Placental pericyte (primary cell): ENCODE results near the gene SCN5A. TPM values are rescaled to one million over a fixed set of nuclear protein-coding genes. Genes with fewer than 3 reads are reported as not detected.

Experiments used
- small RNA-seq: library from RNA; depleted of rRNA; stranded (forward); fragments of <200 nt; gene quantifications from one replicate; pipeline ENCODE3, GENCODE V24; 2012; ENCODE audit warnings: low replicate concordance
- total RNA-seq: library from RNA; depleted of rRNA; stranded (reverse); fragments of >200 nt; gene quantifications from 2 replicates; pipeline ENCODE4 v1.2.3, GENCODE V29; 2012

SCN5A gene
- total RNA-seq = 0.22 and 1.1 TPM in 2 replicates

DNA sequence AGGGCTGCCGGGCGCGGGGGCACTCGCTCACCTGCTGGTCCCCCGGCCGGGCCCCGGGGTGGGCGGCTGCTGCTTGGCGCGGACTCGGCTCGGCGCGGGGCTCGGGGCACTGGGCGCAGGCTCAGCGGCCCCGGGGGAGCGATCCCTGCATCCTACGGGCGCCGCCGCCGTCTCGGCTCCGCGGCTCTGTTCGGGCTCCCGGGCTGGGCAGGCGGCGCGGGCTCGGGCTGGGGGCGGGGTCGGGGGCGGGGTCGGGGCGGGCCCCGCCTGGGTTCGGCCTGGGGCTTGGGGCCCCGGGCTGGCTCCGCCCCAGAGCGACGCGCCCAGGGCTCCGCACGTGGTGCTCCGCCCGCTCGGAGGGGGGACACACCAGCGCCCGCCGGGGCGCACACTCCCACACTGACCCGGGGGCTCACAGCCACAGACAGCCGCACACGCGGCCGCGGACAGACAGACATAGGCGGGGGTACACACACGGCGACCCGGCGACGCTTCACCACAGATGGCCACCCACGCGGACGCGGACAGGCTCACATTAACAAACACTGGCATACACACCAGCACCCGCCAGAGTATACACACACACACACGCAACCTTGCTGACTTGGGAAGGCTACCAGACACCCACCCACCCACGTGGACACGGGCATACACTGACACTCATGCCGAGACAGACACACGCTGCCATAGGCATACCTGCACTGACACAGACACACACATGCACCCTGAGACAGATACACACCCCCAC lies at the start of gene SCN5A:
Gene SCN5A, minus strand, starts transcription at position 188 of the 748 bp plus-strand sequence. CDS start 16,380 bp downstream, outside the sequence.

Small RNA genes within 50 kb of the gene (small RNA-seq; reads per million reads assigned to genes)
- not detected for gene RF00019

Other genes with a start within 250 kb of the SCN5A start
- 3.7 and 4.8 TPM in 2 replicates for gene ACVR2B, start 195.8 kb downstream of the SCN5A start, total RNA-seq
- 7.0 and 12.6 TPM in 2 replicates for gene EXOG, start 153.3 kb downstream of the SCN5A start, total RNA-seq
- not detected in 2 replicates for gene SCN10A, start 166.5 kb upstream of the SCN5A start, total RNA-seq